ENCODE measurements around the gene DLG4.

DLG4 gene

GRCh38 chr17:7217113-7217987 lies 2.3 kb downstream of the DLG4 start:
- H3K4me3 ChIP-seq (ENCODE audit: low read depth, low read length), result peak overlapping the region; percentile 72

GRCh38 chr17:7216242-7217112 lies 3.2 kb downstream of the DLG4 start:
- H3K4me3 ChIP-seq (ENCODE audit: low read depth, low read length), result peak overlapping the region; percentile 72
- TF ChIP-seq, protein P1, sequence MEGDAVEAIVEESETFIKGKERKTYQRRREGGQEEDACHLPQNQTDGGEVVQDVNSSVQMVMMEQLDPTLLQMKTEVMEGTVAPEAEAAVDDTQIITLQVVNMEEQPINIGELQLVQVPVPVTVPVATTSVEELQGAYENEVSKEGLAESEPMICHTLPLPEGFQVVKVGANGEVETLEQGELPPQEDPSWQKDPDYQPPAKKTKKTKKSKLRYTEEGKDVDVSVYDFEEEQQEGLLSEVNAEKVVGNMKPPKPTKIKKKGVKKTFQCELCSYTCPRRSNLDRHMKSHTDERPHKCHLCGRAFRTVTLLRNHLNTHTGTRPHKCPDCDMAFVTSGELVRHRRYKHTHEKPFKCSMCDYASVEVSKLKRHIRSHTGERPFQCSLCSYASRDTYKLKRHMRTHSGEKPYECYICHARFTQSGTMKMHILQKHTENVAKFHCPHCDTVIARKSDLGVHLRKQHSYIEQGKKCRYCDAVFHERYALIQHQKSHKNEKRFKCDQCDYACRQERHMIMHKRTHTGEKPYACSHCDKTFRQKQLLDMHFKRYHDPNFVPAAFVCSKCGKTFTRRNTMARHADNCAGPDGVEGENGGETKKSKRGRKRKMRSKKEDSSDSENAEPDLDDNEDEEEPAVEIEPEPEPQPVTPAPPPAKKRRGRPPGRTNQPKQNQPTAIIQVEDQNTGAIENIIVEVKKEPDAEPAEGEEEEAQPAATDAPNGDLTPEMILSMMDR (IDR thresholded peaks at IDR 0.05; ENCODE audit: low read depth, low read length), result no peak

More at GRCh38 chr17:7217113-7217987, 2.3 kb downstream of the DLG4 start:
- TF ChIP-seq, protein P1 (IDR thresholded peaks at IDR 0.05; ENCODE audit: low read depth, low read length), result no peak

- H3K4me3 ChIP-seq (ENCODE audit: low read depth, low read length), result peak overlapping the region; percentile 72
- TF ChIP-seq, protein P1 (IDR thresholded peaks at IDR 0.05; ENCODE audit: low read depth, low read length), result no peak
These were observed 3.9 kb downstream of the DLG4 start for GRCh38 chr17:7215652-7216180.

DNA sequence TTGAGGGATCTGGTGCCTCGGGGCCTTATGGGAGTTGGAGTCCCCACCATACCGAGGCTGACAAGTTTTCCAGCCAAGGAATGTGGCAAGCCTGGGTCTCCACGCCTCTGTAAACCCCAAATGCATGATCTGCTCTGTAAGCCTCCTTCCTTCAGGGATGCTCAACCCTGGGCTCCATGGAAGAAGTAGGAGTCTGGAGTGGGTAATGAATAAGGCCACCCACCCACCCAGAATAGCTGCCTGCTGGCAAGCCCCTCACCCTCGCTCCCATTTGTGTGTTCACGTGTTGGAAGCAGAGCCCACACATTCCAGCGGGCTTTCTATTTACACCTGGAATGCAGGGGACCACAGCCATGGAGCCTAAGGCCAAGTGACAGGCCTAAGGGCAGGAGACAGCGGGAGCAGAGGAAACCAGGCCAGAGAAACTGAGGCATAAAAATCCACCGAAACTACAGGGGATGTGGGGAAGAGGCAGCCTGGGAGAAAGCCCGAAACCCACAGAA lies 4.4 kb downstream of the DLG4 start:
- H3K4me3 ChIP-seq (ENCODE audit: low read depth, low read length), result peak overlapping the region; percentile 54
- TF ChIP-seq, protein P1 (IDR thresholded peaks at IDR 0.05; ENCODE audit: low read depth, low read length), result no peak

DNA sequence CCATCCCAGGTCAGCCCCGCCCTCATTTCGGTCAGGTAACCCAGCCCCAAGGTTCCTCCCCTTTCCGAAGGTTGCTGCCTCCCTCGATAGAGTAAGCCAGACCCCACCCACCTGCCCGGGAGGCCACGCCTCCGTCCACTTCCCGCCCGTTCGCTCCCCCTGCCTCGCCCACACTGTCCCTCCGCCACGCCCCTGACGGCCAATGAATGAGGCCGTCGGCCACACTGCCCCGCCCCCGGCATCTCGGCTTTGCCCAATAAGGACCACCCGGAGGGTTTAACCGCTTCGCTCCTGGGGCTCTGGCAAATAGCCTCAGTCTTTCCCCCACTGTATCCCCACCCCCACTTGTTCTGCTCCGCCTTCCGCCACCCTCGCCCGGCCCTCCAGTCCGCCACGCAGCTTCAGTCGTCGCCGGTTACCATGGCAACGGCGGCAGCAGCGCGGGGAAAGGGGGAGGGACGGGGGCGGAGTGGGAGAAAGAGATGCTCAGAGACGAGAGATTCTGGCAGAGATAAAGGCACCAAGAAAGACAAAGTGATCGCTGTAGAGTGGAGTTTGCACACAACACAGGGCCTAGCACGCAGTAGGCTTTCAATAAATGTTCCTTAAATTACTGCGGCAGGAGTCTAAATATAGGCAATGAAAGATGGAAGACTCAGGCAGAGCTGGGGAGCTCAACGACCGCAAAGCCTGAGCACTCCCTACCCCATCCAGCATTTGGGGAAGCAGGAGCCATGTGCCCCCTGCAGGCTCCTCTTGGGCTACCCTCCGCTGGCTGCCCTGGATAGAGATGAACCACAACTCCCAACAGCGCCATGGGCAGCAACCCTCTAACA lies 5.1 kb downstream of the DLG4 start:
- H3K4me3 ChIP-seq (ENCODE audit: low read depth, low read length), result peak overlapping the region; percentile 54
- TF ChIP-seq, protein P1 (IDR thresholded peaks at IDR 0.05; ENCODE audit: low read depth, low read length), result peak; percentile 51

- TF ChIP-seq, protein P1 (IDR thresholded peaks at IDR 0.05; ENCODE audit: low read depth, low read length), result peak; percentile 34
- peak overlapping the region; percentile 54 for H3K4me3 ChIP-seq (ENCODE audit: low read depth, low read length)
These were observed 5.7 kb downstream of the DLG4 start for GRCh38 chr17:7213895-7214299.

Measured in WI38 (cell line).